ENCODE measurements around the gene PLXDC2.

DNA sequence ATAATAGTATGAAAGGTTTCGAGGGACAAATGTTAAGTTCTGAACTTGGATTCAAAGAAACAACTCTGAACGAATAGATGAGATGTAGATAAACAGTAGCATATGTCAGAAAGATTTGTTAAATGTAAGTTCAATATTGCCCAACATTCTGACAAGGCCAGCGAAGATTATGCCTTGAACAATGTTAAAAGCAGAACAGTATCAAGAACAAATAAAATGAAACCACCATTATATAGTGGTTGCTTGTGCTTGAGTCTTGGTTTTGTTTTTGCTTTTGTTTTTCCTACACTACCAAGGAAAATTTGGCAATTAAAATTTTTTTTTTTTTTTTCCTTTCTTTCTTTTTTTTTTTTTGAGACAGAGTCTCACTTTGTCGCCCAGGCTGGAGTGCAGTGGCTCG, 66.4 kb downstream of the PLXDC2 start:
- TF ChIP-seq CTCF (IDR thresholded peaks at IDR 0.05; ENCODE audit: low read depth, low read length, poor library complexity, severe bottlenecking) (no peak), EZH2phosphoT487 (IDR thresholded peaks at IDR 0.05; ENCODE audit: borderline replicate concordance, low read length) (no peak)
